ENCODE data around the gene CRTAP.

CRTAP gene

DNA sequence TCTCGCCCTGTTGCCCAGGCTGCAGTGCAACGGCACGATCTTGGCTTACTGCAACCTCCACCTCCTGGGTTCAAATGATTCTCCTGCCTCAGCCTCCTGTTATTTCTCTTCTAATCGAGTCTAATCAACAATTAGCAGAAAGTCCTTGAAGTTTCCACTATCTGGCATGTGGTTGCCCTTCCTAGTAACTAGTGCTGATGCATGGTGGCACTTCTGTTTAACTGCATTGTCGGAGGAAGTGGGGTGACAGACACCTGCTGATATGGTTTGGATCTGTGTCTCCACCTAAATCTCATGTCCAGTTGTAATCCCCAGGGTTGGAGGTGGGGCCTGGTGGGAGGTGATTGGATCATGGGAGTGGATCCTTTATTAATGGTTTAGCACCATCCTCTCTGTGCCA lies 9.2 kb downstream of the CRTAP start:
- Histone ChIP-seq H3K27ac (replicated peaks) (peak overlapping the region; percentile 51), H3K4me3 (replicated peaks; ENCODE audit: insufficient read depth, low read length) (no peak overlapping the region), H3K27me3 (ENCODE audit: insufficient read depth, poor library complexity, severe bottlenecking) (no peaks in the 10 kb centered on the region)
- no peak for TF ChIP-seq GABPA (IDR thresholded peaks at IDR 0.05; ENCODE audit: low read depth)
- no peak for TF ChIP-seq SPI1 (IDR thresholded peaks at IDR 0.05; ENCODE audit: borderline replicate concordance, low read depth)
- TF ChIP-seq CTCF (IDR thresholded peaks at IDR 0.05; ENCODE audit: insufficient read depth, low read length) = no peak
- TF ChIP-seq, protein P1, sequence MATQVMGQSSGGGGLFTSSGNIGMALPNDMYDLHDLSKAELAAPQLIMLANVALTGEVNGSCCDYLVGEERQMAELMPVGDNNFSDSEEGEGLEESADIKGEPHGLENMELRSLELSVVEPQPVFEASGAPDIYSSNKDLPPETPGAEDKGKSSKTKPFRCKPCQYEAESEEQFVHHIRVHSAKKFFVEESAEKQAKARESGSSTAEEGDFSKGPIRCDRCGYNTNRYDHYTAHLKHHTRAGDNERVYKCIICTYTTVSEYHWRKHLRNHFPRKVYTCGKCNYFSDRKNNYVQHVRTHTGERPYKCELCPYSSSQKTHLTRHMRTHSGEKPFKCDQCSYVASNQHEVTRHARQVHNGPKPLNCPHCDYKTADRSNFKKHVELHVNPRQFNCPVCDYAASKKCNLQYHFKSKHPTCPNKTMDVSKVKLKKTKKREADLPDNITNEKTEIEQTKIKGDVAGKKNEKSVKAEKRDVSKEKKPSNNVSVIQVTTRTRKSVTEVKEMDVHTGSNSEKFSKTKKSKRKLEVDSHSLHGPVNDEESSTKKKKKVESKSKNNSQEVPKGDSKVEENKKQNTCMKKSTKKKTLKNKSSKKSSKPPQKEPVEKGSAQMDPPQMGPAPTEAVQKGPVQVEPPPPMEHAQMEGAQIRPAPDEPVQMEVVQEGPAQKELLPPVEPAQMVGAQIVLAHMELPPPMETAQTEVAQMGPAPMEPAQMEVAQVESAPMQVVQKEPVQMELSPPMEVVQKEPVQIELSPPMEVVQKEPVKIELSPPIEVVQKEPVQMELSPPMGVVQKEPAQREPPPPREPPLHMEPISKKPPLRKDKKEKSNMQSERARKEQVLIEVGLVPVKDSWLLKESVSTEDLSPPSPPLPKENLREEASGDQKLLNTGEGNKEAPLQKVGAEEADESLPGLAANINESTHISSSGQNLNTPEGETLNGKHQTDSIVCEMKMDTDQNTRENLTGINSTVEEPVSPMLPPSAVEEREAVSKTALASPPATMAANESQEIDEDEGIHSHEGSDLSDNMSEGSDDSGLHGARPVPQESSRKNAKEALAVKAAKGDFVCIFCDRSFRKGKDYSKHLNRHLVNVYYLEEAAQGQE (IDR thresholded peaks at IDR 0.05; ENCODE audit: insufficient replicate concordance, low read depth) = no peak
- no peak for TF ChIP-seq POLR2AphosphoS5 (IDR thresholded peaks at IDR 0.05; ENCODE audit: low read depth)
- DNase-seq (ENCODE audit: low read depth in 1 of 2, low spot score in 1 of 2) = no peak

DNA sequence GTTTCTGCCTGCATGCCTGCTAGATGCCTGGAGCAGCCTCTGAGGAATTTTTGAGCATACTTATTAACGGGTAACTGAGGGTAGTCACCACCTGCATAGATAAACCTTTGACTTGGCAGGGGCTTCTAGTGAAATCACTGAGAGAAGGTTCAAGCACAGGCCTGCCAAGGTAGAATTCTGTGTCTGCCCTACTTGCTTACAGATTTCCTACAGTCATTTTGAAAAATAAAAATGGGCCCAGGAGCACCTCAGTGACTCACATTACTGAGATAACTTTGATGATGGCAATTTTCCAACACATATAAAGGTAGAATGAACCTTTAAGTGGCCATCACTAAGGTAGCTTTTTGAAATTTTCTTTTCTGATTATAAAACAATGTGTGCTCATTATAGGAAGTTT lies 10.8 kb downstream of the CRTAP start:
- no peaks in the 10 kb centered on the region for H3K27me3 ChIP-seq (ENCODE audit: insufficient read depth, poor library complexity, severe bottlenecking)
- DNase-seq (ENCODE audit: low read depth in 1 of 2, low spot score in 1 of 2) = no peak
- H3K27ac ChIP-seq (replicated peaks) = peak overlapping the region; percentile 51
- TF ChIP-seq GABPA (IDR thresholded peaks at IDR 0.05; ENCODE audit: low read depth) (no peak), SPI1 (IDR thresholded peaks at IDR 0.05; ENCODE audit: borderline replicate concordance, low read depth) (no peak), CTCF (IDR thresholded peaks at IDR 0.05; ENCODE audit: insufficient read depth, low read length) (no peak), POLR2AphosphoS5 (IDR thresholded peaks at IDR 0.05; ENCODE audit: low read depth) (no peak)
- TF ChIP-seq, protein P1 (IDR thresholded peaks at IDR 0.05; ENCODE audit: insufficient replicate concordance, low read depth) = no peak
- H3K4me3 ChIP-seq (replicated peaks; ENCODE audit: insufficient read depth, low read length) = no peak overlapping the region

DNA sequence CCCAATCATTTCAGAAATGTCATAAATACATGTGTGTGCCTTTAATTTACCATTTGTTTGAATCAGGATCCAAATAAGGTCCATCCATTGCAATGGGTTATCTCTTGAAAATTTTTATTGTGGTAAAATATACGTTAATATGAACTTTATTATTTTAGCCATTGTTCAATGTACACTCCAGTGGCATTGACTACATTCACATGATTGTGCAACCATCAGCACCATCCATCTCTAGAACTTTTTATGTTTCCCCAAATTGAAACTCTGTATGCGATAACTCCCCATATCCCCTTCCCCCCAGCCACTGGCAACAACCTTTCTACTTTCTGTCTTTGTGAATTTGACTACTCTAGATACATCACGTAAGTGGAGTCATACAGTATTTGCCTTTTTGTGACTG lies 12.0 kb downstream of the CRTAP start:
- Histone ChIP-seq H3K27ac (replicated peaks) (no peak overlapping the region), H3K4me3 (replicated peaks; ENCODE audit: insufficient read depth, low read length) (no peak overlapping the region), H3K27me3 (ENCODE audit: insufficient read depth, poor library complexity, severe bottlenecking) (no peaks in the 10 kb centered on the region)
- DNase-seq (ENCODE audit: low read depth in 1 of 2, low spot score in 1 of 2) = no peak
- no peak for TF ChIP-seq POLR2AphosphoS5 (IDR thresholded peaks at IDR 0.05; ENCODE audit: low read depth)
- TF ChIP-seq GABPA (IDR thresholded peaks at IDR 0.05; ENCODE audit: low read depth) = no peak
- no peak for TF ChIP-seq CTCF (IDR thresholded peaks at IDR 0.05; ENCODE audit: insufficient read depth, low read length)

GRCh38 chr3:33128706-33129105 lies 14.9 kb downstream of the CRTAP start:
- no peak for DNase-seq (ENCODE audit: low read depth in 1 of 2, low spot score in 1 of 2)
- Histone ChIP-seq H3K27ac (replicated peaks) (no peak overlapping the region), H3K27me3 (ENCODE audit: insufficient read depth, poor library complexity, severe bottlenecking) (no peaks in the 10 kb centered on the region), H3K4me3 (replicated peaks; ENCODE audit: insufficient read depth, low read length) (no peak overlapping the region)
- no peak for TF ChIP-seq CTCF (IDR thresholded peaks at IDR 0.05; ENCODE audit: insufficient read depth, low read length)
- no peak for TF ChIP-seq GABPA (IDR thresholded peaks at IDR 0.05; ENCODE audit: low read depth)
- TF ChIP-seq SPI1 (IDR thresholded peaks at IDR 0.05; ENCODE audit: borderline replicate concordance, low read depth) = no peak
- no peak for TF ChIP-seq POLR2AphosphoS5 (IDR thresholded peaks at IDR 0.05; ENCODE audit: low read depth)
- TF ChIP-seq, protein P1 (IDR thresholded peaks at IDR 0.05; ENCODE audit: insufficient replicate concordance, low read depth) = no peak
